Activated T-helper 2 cell treated with anti-CD3 and anti-CD28 coated beads, Interferon-gamma antibody, Interleukin-2, Interleukin-4, amounts not matched to agents 10 μg/mL and 5 μg/mL and 100 μg/mL, durations not matched to agents 14 hours and 24 hours and 36 hours (primary cell): ENCODE data around the gene MED10. TPM values are rescaled to one million over a fixed set of nuclear protein-coding genes. Genes with fewer than 3 reads are reported as not detected.

Experiments used
- DNase-seq: peaks from one replicate; pipeline ENCODE4 v3.0.0; 2021; ENCODE audit warnings: low spot score
- H3K27ac Mint-ChIP-seq: one replicate; pipeline ENCODE4 v1.8.0; 2021; ENCODE audit warnings: mixed read lengths
- H3K27me3 Mint-ChIP-seq: one replicate; pipeline ENCODE4 v1.8.0; 2021; ENCODE audit warnings: low read depth, mixed read lengths
- H3K36me3 Mint-ChIP-seq: one replicate; pipeline ENCODE4 v1.8.0; 2021; ENCODE audit warnings: low read depth, mixed read lengths
- H3K4me1 Mint-ChIP-seq: one replicate; pipeline ENCODE4 v1.8.0; 2021; ENCODE audit warnings: low read depth, mixed read lengths
- H3K4me3 Mint-ChIP-seq: one replicate; pipeline ENCODE4 v1.8.0; 2021; ENCODE audit warnings: low read depth, mild to moderate bottlenecking, moderate library complexity, mixed read lengths
- H3K9me3 Mint-ChIP-seq: one replicate; pipeline ENCODE4 v1.8.0; 2021; ENCODE audit warnings: mixed read lengths
- intact Hi-C: fragments of 100-400 bp; cut with micrococcal nuclease; formaldehyde crosslinking; loops from one replicate; pipeline ENCODE4 v1.15.1; 2023
- total RNA-seq: library from RNA; stranded (reverse); gene quantifications from 2 replicates; pipeline ENCODE4 v1.2.3, GENCODE V29; 2022

MED10 gene, protein sequence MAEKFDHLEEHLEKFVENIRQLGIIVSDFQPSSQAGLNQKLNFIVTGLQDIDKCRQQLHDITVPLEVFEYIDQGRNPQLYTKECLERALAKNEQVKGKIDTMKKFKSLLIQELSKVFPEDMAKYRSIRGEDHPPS
- 53.3 and 56.5 TPM in 2 replicates for total RNA-seq

DNA sequence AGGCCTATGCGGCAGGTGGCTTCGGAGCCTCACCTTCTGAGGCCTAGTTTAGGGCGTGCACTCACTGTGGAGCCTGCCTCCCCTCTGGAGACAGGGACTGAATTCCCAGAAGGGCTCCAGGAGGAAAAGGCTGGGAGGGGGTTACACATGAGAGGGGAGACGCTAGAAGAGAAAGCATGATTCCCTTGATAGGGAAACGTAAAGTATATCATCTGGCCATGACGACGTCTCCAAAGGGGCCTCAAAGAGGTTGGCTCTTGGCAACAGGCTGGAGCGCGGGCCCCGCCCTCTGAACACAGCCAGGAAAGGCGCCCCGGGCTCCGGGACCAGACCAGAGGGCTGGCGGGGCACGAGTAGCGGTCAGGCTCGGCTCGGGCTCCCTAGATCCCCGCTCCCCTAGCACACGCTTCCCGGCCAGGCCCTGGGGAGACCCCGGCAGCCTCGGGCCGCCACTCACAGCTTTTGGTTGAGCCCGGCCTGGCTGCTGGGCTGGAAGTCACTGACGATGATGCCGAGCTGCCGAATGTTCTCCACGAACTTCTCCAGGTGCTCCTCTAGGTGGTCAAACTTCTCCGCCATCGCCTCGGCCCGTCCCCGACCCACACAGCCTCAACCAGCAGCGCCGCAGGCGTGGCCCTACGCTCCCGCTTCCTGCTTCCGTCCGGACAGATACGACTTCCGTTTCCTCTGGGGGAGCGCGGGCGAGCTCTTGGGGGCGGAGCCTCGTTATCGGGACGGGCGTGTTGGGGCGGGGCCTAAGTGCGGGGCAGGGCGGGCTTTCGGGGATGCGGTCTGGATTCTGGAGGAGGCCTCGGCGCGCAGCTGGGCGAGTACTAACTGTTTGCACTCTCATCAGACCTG, at the start of gene MED10:
MED10 (minus strand) TSS at position 643 of the 861 bp plus-strand sequence; CDS start at position 579, 64 bp downstream.
- H3K4me3 Mint-ChIP-seq = peak within 1 kb of the TSS; percentile 96
- no peaks in the 10 kb centered on the region for H3K9me3 Mint-ChIP-seq
- H3K27me3 Mint-ChIP-seq = peaks cover 3% of the 10 kb centered on the region
- H3K27ac Mint-ChIP-seq = peak within 1 kb of the TSS; percentile 93
- intact Hi-C loops = loop anchor here (1.0 to 2.0 kb wide), 4 partner anchors 118 to 956 kb away; partner anchors contain the start of genes ICE1, NSUN2, SRD5A1 and TENT4A
- H3K36me3 Mint-ChIP-seq = peaks cover 51% of the 10 kb centered on the region
- DNase-seq = peak; percentile 95
- H3K4me1 Mint-ChIP-seq = peaks cover 37% of the 10 kb centered on the region

- intact Hi-C loops = no loop called here
- no peaks in the 10 kb centered on the region for H3K4me1 Mint-ChIP-seq
- H3K4me3 Mint-ChIP-seq = no peak overlapping the region
- DNase-seq = no peak
- no peak overlapping the region for H3K27ac Mint-ChIP-seq
- no peaks in the 10 kb centered on the region for H3K36me3 Mint-ChIP-seq
- H3K9me3 Mint-ChIP-seq = no peaks in the 10 kb centered on the region
- H3K27me3 Mint-ChIP-seq = peaks cover 10% of the 10 kb centered on the region
Observed at GRCh38 chr5:6427694-6428093, 49.3 kb upstream of the MED10 start.

GRCh38 chr5:6424700-6425099, 46.4 kb upstream of the MED10 start:
- Mint-ChIP-seq H3K27me3 (peaks cover 10% of the 10 kb centered on the region), H3K4me3 (no peak overlapping the region), H3K9me3 (no peaks in the 10 kb centered on the region), H3K4me1 (no peaks in the 10 kb centered on the region), H3K36me3 (no peaks in the 10 kb centered on the region), H3K27ac (no peak overlapping the region)
- DNase-seq = no peak
- intact Hi-C loops = no loop called here

- H3K4me1 Mint-ChIP-seq = no peaks in the 10 kb centered on the region
- H3K4me3 Mint-ChIP-seq = no peak overlapping the region
- peaks cover 7% of the 10 kb centered on the region for H3K27me3 Mint-ChIP-seq
- DNase-seq = no peak
- H3K27ac Mint-ChIP-seq = no peak overlapping the region
- H3K36me3 Mint-ChIP-seq = no peaks in the 10 kb centered on the region
- intact Hi-C loops = no loop called here
- H3K9me3 Mint-ChIP-seq = no peaks in the 10 kb centered on the region
Observed at GRCh38 chr5:6424110-6424659, 45.8 kb upstream of the MED10 start.

GRCh38 chr5:6423327-6424109, 45.2 kb upstream of the MED10 start:
- Mint-ChIP-seq H3K27me3 (peaks cover 6% of the 10 kb centered on the region), H3K4me3 (no peak overlapping the region), H3K27ac (no peak overlapping the region), H3K9me3 (no peaks in the 10 kb centered on the region), H3K4me1 (no peaks in the 10 kb centered on the region), H3K36me3 (no peaks in the 10 kb centered on the region)
- DNase-seq = no peak
- intact Hi-C loops = no loop called here

GRCh38 chr5:6419340-6419852, 41.0 kb upstream of the MED10 start:
- H3K27ac Mint-ChIP-seq = no peak overlapping the region
- intact Hi-C loops = no loop called here
- H3K4me3 Mint-ChIP-seq = no peak overlapping the region
- no peak for DNase-seq
- no peaks in the 10 kb centered on the region for H3K36me3 Mint-ChIP-seq
- H3K4me1 Mint-ChIP-seq = no peaks in the 10 kb centered on the region
- H3K9me3 Mint-ChIP-seq = no peaks in the 10 kb centered on the region
- peaks cover 6% of the 10 kb centered on the region for H3K27me3 Mint-ChIP-seq

DNA sequence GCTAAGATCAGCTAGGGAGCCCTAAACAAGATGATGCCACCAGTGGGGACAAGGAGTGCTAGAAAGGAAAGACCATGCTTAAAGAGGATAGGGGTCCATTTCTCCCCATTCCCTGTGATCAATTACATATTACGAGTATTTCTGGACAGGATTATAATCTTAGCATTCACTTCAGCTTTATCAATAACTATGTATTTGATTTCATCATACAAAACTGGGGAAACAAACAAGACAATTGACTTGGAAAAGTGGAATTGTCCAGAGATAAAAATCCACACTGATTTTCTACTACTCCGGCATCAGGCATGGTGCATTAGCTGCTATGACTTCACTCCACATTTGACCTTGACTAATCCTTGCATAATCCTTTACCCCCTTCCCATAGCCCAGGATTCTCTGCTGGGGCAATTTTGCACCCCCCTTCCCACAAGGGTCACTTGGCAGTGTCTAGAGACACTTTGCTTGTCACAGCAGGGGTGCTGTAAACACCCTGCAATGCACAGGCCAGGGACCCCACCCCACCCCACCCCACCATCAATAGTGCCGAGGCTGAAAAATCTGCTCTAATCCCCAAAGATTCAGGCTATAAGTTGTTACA, 40.4 kb upstream of the MED10 start:
- intact Hi-C loops = no loop called here
- Mint-ChIP-seq H3K27me3 (peaks cover 6% of the 10 kb centered on the region), H3K36me3 (no peaks in the 10 kb centered on the region), H3K4me3 (no peak overlapping the region), H3K27ac (no peak overlapping the region), H3K4me1 (no peaks in the 10 kb centered on the region), H3K9me3 (no peaks in the 10 kb centered on the region)
- DNase-seq = no peak

DNA sequence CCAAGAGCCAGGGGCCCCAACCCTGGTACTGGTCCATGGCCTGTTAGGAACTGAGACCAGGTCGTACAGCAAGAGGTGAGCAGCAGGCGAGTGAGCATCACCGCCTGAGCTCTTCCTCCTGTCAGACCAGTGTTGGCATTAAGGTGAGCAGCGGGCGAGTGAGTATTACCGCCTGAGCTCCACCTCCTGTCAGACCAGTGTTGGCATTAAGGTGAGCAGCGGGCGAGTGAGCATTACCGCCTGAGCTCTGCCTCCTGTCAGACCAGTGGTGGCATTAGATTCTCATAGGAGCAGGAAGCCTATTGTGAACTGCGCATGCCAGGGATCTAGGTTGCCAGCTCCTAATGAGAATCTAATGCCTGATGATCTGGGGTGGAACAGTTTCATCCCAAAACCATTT, 39.3 kb upstream of the MED10 start:
- Mint-ChIP-seq H3K27ac (no peak overlapping the region), H3K27me3 (peaks cover 3% of the 10 kb centered on the region), H3K4me3 (no peak overlapping the region), H3K4me1 (no peaks in the 10 kb centered on the region), H3K9me3 (no peaks in the 10 kb centered on the region), H3K36me3 (no peaks in the 10 kb centered on the region)
- intact Hi-C loops = no loop called here
- no peak for DNase-seq

GRCh38 chr5:6412811-6413210, 34.5 kb upstream of the MED10 start:
- DNase-seq = no peak
- no peak overlapping the region for H3K27ac Mint-ChIP-seq
- no peaks in the 10 kb centered on the region for H3K9me3 Mint-ChIP-seq
- peaks cover 6% of the 10 kb centered on the region for H3K4me1 Mint-ChIP-seq
- intact Hi-C loops = no loop called here
- no peak overlapping the region for H3K4me3 Mint-ChIP-seq
- no peaks in the 10 kb centered on the region for H3K36me3 Mint-ChIP-seq
- peaks cover 3% of the 10 kb centered on the region for H3K27me3 Mint-ChIP-seq

- Mint-ChIP-seq H3K27ac (no peak overlapping the region), H3K4me3 (no peak overlapping the region), H3K36me3 (no peaks in the 10 kb centered on the region), H3K4me1 (peaks cover 6% of the 10 kb centered on the region), H3K27me3 (peaks cover 3% of the 10 kb centered on the region), H3K9me3 (no peaks in the 10 kb centered on the region)
- intact Hi-C loops = no loop called here
- DNase-seq = no peak
Observed at GRCh38 chr5:6411141-6411540, 32.8 kb upstream of the MED10 start.

DNA sequence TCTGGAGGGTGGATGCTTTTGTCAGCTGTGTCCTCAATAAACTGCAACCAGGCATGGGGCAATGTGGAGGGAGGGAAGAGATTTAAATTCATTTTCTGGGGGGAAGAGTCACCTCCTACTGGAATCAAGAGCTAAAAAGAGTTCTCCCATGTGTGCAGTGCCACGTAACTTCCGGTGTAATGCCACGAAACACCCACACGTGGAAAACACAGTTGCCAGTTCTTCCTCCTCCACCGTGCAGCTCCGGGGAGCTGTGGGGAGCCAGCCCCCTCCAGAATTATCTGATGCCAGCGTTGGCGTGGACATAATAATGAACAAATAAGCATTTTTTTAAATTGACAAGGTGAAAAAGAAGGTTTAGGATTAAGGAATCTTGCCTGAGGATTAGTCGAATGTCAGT, 32.1 kb upstream of the MED10 start:
- Mint-ChIP-seq H3K27me3 (peaks cover 3% of the 10 kb centered on the region), H3K4me3 (no peak overlapping the region), H3K27ac (no peak overlapping the region), H3K36me3 (no peaks in the 10 kb centered on the region), H3K4me1 (peaks cover 6% of the 10 kb centered on the region), H3K9me3 (no peaks in the 10 kb centered on the region)
- intact Hi-C loops = no loop called here
- DNase-seq = no peak
